ENCODE measurements around the gene RNF151. TPM values are rescaled to one million over a fixed set of nuclear protein-coding genes. Genes with fewer than 3 reads are reported as not detected.

RNF151 gene
- total RNA-seq, 5 donors from 2014 or later (not counting 1 experiment from before 2014, with no cell fraction given): 0.38 to 0.66 (median 0.44) TPM; not detected in 2

DNA sequence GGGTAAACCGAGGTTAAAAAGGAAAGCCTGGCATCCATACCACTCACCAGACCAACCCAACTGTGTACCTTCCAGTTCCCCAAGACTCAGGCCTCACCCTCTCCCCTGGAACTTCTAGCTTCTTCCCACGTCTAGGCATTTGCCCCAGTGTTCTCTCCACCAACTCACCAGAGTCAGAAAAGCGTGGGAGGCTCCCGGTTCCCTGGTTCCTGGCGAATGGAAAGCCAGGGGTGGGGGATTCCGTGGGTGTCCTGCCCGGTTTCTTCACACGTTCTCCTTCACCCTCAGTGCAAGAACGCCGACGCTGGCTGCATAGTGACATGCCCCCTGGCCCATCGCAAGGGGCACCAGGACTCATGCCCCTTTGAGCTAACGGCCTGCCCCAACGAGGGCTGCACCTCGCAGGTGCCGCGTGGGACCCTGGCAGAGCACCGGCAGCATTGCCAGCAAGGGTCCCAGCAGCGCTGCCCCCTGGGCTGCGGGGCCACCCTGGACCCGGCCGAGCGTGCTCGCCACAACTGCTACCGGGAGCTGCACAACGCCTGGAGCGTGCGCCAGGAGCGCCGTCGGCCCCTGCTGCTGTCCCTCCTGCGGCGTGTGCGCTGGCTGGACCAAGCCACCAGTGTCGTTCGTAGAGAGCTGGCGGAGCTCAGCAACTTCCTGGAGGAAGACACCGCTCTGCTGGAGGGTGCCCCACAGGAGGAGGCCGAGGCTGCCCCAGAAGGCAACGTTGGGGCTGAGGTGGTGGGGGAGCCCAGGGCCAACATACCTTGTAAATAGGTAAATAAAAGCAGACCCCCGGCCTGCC is 1.7 kb downstream of the RNF151 start:
- H3K27ac ChIP-seq (ENCODE audit: low read length): no peak overlapping the region
- H3K4me1 ChIP-seq (ENCODE audit: control insufficient read depth in 1 of 2, extremely low read depth in 1 of 2, insufficient read depth in 2 of 2, low read length in 2 of 2): peaks cover 7 to 47% of the 10 kb centered on the region in 2 experiments
- ChIA-PET CTCF (no interaction called here), POLR2A (no interaction called here)
- H3K4me3 ChIP-seq (ENCODE audit: control insufficient read depth in 1 of 2, extremely low read depth in 1 of 2, low read length in 1 of 2): no peak overlapping the region
- no peaks in the 10 kb centered on the region for H3K9me3 ChIP-seq
- ATAC-seq (replicated peaks in 1 of 4) (no peak), DNase-seq (no peak)
- peaks cover 0 to 5% of the 10 kb centered on the region in 2 experiments for H3K27me3 ChIP-seq (replicated peaks in 1 of 2; ENCODE audit: control insufficient read depth in 2 of 2, extremely low read depth in 1 of 2, insufficient read depth in 2 of 2, low read length in 1 of 2)
- Mint-ChIP-seq H3K4me3 (no peak overlapping the region), H3K27me3 (no peaks in the 10 kb centered on the region), H3K27ac (no peak overlapping the region), H3K36me3 (peaks cover 11% of the 10 kb centered on the region), H3K4me1 (peaks cover 31 to 37% (median 36%) of the 10 kb centered on the region in 3 donors), H3K9me3 (no peaks in the 10 kb centered on the region)
- WGBS (ENCODE audit: insufficient coverage): 90% methylated on average over 35 of the region's 41 CpGs
- peaks cover 0 to 3% of the 10 kb centered on the region in 2 donors for H3K36me3 ChIP-seq (ENCODE audit: control insufficient read depth in 2 of 2, extremely low read depth in 1 of 2, insufficient read depth in 1 of 2, low read length in 1 of 2)

- Mint-ChIP-seq H3K27me3 (peaks cover 0 to 4% of the 10 kb centered on the region in 2 donors), H3K4me3 (peak within 1 kb of the TSS; percentile 92 to 99 (median 95)), H3K27ac (peak within 1 kb of the TSS; percentile 99 to 100), H3K36me3 (peaks cover 16% of the 10 kb centered on the region), H3K9me3 (no peaks in the 10 kb centered on the region), H3K4me1 (peaks cover 18 to 23% (median 21%) of the 10 kb centered on the region in 3 donors)
- ChIA-PET POLR2A (no interaction called here), CTCF (interaction anchor here in 1 of 2 donors (1.0 kb wide), 1 partner anchor 13 kb away, joined by 4 read pairs; the partner anchor contains the start of gene NDUFB10)
- peaks cover 0 to 41% of the 10 kb centered on the region in 2 experiments for H3K27me3 ChIP-seq (replicated peaks in 1 of 2; ENCODE audit: control insufficient read depth in 2 of 2, extremely low read depth in 1 of 2, insufficient read depth in 2 of 2, low read length in 1 of 2)
- peaks cover 13 to 28% of the 10 kb centered on the region in 2 donors for H3K36me3 ChIP-seq (ENCODE audit: control insufficient read depth in 2 of 2, extremely low read depth in 1 of 2, insufficient read depth in 1 of 2, low read length in 1 of 2)
- under 1% methylated on average over 76 of the region's 78 CpGs for WGBS (ENCODE audit: insufficient coverage)
- H3K27ac ChIP-seq (ENCODE audit: low read length): peak within 1 kb of the TSS; percentile 85
- no peaks in the 10 kb centered on the region for H3K9me3 ChIP-seq
- H3K4me1 ChIP-seq (ENCODE audit: control insufficient read depth in 1 of 2, extremely low read depth in 1 of 2, insufficient read depth in 2 of 2, low read length in 2 of 2): peaks cover 2 to 32% of the 10 kb centered on the region in 2 experiments
- ATAC-seq (replicated peaks in 1 of 4) (peak; percentile 95 to 97 (median 96)), DNase-seq (peak; percentile 92 to 98 (median 95))
- H3K4me3 ChIP-seq (ENCODE audit: control insufficient read depth in 1 of 2, extremely low read depth in 1 of 2, low read length in 1 of 2): peak within 1 kb of the TSS; percentile 72 to 73
Observed at GRCh38 chr16:1971796-1972489, 5.3 kb downstream of the RNF151 start, which contains the start of gene TBL3. Gene TBL3, plus strand, starts transcription at chr16:1972053. Its CDS starts 112 bp downstream, at chr16:1972165.

DNA sequence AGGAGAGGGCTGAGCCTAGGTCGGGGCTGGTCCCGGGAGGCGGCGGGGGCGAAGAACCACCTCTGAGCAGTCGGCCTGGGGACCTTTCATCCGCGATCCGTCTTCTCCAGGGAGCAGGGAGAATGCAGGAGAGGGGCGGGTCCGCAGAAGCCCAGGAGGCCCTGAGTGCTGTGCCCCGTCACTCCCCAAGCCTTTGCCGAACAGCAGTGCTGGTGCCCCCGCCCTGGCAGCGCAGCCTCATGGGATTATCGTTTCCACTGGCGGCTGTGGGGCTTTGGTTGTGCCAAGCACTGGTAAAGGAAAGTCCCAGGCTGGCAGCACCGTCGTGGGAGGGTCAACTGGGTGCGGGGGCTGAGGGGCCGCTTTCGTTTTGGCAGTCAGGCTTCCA is 5.8 kb downstream of the RNF151 start:
- peaks cover 18% of the 10 kb centered on the region for H3K36me3 Mint-ChIP-seq
- DNase-seq: no peak
- Histone ChIP-seq H3K4me3 (ENCODE audit: control insufficient read depth in 1 of 2, extremely low read depth in 1 of 2, low read length in 1 of 2) (peak overlapping the region; percentile 72 to 73), H3K27ac (ENCODE audit: low read length) (no peak overlapping the region), H3K4me1 (ENCODE audit: control insufficient read depth in 1 of 2, extremely low read depth in 1 of 2, insufficient read depth in 2 of 2, low read length in 2 of 2) (peaks cover 2 to 32% of the 10 kb centered on the region in 2 experiments), H3K9me3 (no peaks in the 10 kb centered on the region), H3K36me3 (ENCODE audit: control insufficient read depth in 2 of 2, extremely low read depth in 1 of 2, insufficient read depth in 1 of 2, low read length in 1 of 2) (peaks cover 13 to 32% of the 10 kb centered on the region in 2 donors), H3K27me3 (replicated peaks in 1 of 2; ENCODE audit: control insufficient read depth in 2 of 2, extremely low read depth in 1 of 2, insufficient read depth in 2 of 2, low read length in 1 of 2) (peaks cover 0 to 47% of the 10 kb centered on the region in 2 experiments)
- ChIA-PET POLR2A (no interaction called here), CTCF (no interaction called here)
- H3K27ac Mint-ChIP-seq: no peak overlapping the region
- peaks cover 18 to 23% (median 21%) of the 10 kb centered on the region in 3 donors for H3K4me1 Mint-ChIP-seq
- no peak for ATAC-seq (replicated peaks in 1 of 4)
- WGBS (ENCODE audit: insufficient coverage): 1% methylated on average over 22 of the region's 22 CpGs
- peak overlapping the region; percentile 92 to 99 (median 95) for H3K4me3 Mint-ChIP-seq
- no peaks in the 10 kb centered on the region for H3K9me3 Mint-ChIP-seq
- peaks cover 0 to 4% of the 10 kb centered on the region in 2 donors for H3K27me3 Mint-ChIP-seq

DNA sequence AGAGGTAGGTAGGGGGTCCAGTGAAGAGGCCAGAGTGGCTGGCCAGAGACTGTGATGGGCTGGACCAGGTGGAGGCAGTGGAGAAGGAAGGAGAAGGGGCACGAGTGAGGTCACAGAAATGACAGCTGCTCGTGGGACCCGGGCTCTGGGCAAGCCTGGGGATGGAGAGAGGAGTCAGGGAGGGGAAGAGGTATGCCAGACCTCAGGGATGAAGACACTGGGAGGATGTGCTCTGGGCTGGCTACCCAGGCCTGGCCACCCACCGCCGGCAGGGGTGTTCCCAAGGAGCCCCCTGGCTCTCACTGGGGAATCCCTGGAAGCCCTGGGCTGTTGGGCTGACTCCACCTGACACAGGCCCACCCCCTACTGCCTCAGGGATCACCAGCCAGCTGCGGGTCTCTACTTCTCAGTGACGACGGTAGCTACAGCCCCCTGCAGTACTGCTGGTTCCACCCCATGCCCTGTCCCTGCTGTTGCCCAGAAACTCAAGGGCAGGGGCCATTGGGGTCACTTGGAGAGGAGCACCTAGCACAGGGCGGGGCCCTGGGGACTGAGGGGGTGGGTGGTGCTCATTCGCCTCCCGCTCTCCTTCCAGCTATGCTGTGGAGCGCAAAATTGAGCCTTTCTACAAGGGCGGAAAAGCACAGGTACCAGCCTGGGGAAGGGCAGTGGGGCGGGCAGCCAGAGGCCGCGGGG is 7.0 kb downstream of the RNF151 start:
- no peak overlapping the region for H3K27ac ChIP-seq (ENCODE audit: low read length)
- Mint-ChIP-seq H3K4me3 (peak overlapping the region in 2 of 3 donors; percentile 28 to 99), H3K27ac (no peak overlapping the region), H3K4me1 (peaks cover 18 to 23% (median 21%) of the 10 kb centered on the region in 3 donors), H3K27me3 (peaks cover 0 to 4% of the 10 kb centered on the region in 2 donors), H3K9me3 (no peaks in the 10 kb centered on the region), H3K36me3 (peaks cover 20% of the 10 kb centered on the region)
- H3K9me3 ChIP-seq: no peaks in the 10 kb centered on the region
- H3K4me1 ChIP-seq (ENCODE audit: control insufficient read depth in 1 of 2, extremely low read depth in 1 of 2, insufficient read depth in 2 of 2, low read length in 2 of 2): peaks cover 2 to 32% of the 10 kb centered on the region in 2 experiments
- no peak for ATAC-seq (replicated peaks in 1 of 4)
- H3K27me3 ChIP-seq (replicated peaks in 1 of 2; ENCODE audit: control insufficient read depth in 2 of 2, extremely low read depth in 1 of 2, insufficient read depth in 2 of 2, low read length in 1 of 2): peaks cover 0 to 58% of the 10 kb centered on the region in 2 experiments
- WGBS (ENCODE audit: insufficient coverage): 87% methylated on average over 13 of the region's 16 CpGs
- no peak overlapping the region for H3K4me3 ChIP-seq (ENCODE audit: control insufficient read depth in 1 of 2, extremely low read depth in 1 of 2, low read length in 1 of 2)
- CTCF ChIA-PET: no interaction called here
- POLR2A ChIA-PET: no interaction called here
- no peak for DNase-seq
- peaks cover 17 to 38% of the 10 kb centered on the region in 2 donors for H3K36me3 ChIP-seq (ENCODE audit: control insufficient read depth in 2 of 2, extremely low read depth in 1 of 2, insufficient read depth in 1 of 2, low read length in 1 of 2)

GRCh38 chr16:1974157-1975070 is 7.8 kb downstream of the RNF151 start:
- Histone ChIP-seq H3K36me3 (ENCODE audit: control insufficient read depth in 2 of 2, extremely low read depth in 1 of 2, insufficient read depth in 1 of 2, low read length in 1 of 2) (peaks cover 17 to 38% of the 10 kb centered on the region in 2 donors), H3K9me3 (no peaks in the 10 kb centered on the region), H3K27me3 (replicated peaks in 1 of 2; ENCODE audit: control insufficient read depth in 2 of 2, extremely low read depth in 1 of 2, insufficient read depth in 2 of 2, low read length in 1 of 2) (peaks cover 0 to 62% of the 10 kb centered on the region in 2 experiments), H3K27ac (ENCODE audit: low read length) (no peak overlapping the region), H3K4me1 (ENCODE audit: control insufficient read depth in 1 of 2, extremely low read depth in 1 of 2, insufficient read depth in 2 of 2, low read length in 2 of 2) (peaks cover 2 to 34% of the 10 kb centered on the region in 2 experiments), H3K4me3 (ENCODE audit: control insufficient read depth in 1 of 2, extremely low read depth in 1 of 2, low read length in 1 of 2) (no peak overlapping the region)
- WGBS (ENCODE audit: insufficient coverage): 94% methylated on average over 27 of the region's 42 CpGs
- no peak for DNase-seq
- peaks cover 0 to 4% of the 10 kb centered on the region in 2 donors for H3K27me3 Mint-ChIP-seq
- POLR2A ChIA-PET: no interaction called here
- peak overlapping the region; percentile 28 to 99 (median 41) for H3K4me3 Mint-ChIP-seq
- no peak for ATAC-seq (replicated peaks in 1 of 4)
- CTCF ChIA-PET: no interaction called here
- H3K9me3 Mint-ChIP-seq: no peaks in the 10 kb centered on the region
- peaks cover 18 to 23% (median 21%) of the 10 kb centered on the region in 3 donors for H3K4me1 Mint-ChIP-seq
- H3K36me3 Mint-ChIP-seq: peaks cover 20% of the 10 kb centered on the region
- H3K27ac Mint-ChIP-seq: no peak overlapping the region
